Measurements from ENCODE around the gene BOLL. TPM values are rescaled to one million over a fixed set of nuclear protein-coding genes. Genes with fewer than 3 reads are reported as not detected.
"Not testable (repeated sequence)": the region's sequence is repeated elsewhere in the genome, so short reads cannot be mapped to it uniquely, and the experiment has no call there.

BOLL gene, protein sequence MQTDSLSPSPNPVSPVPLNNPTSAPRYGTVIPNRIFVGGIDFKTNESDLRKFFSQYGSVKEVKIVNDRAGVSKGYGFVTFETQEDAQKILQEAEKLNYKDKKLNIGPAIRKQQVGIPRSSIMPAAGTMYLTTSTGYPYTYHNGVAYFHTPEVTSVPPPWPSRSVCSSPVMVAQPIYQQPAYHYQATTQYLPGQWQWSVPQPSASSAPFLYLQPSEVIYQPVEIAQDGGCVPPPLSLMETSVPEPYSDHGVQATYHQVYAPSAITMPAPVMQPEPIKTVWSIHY
- total RNA-seq (not detected), polyA plus RNA-seq (ENCODE audit: insufficient read depth, low read depth, low replicate concordance) (not detected)
- long read RNA-seq, donor 1 = 0 reads
- long read RNA-seq, donor 2 = 0 reads
- long read RNA-seq, donor 3 = 0 reads
- long read RNA-seq, donor 4 = 0 reads
- long read RNA-seq, donor 5 = 0 reads
- long read RNA-seq, donor 6 = 0 reads
- long read RNA-seq, donor 7 = 0 reads
- long read RNA-seq, donor 8 = 0 reads
- long read RNA-seq, donor 9 = 0 reads
- long read RNA-seq, donor 10 = 0 reads

GRCh38 chr2:197784956-197785941, at the start of gene BOLL:
Gene BOLL (minus strand): TSS chr2:197785319. CDS start chr2:197781850, 3,469 bp downstream.
- no peak within 1 kb of the TSS for H3K27ac ChIP-seq (ENCODE audit: low read depth in 2 of 2, low read length in 2 of 2)
- H3K9me3 ChIP-seq (ENCODE audit: control insufficient read depth in 2 of 3, insufficient read depth in 1 of 3, low read length in 3 of 3) = no peaks in the 10 kb centered on the region
- no peak for TF ChIP-seq CTCF (IDR thresholded peaks at IDR 0.05; ENCODE audit: borderline replicate concordance, extremely low read depth, insufficient read depth)
- no peak within 1 kb of the TSS for H3K9ac ChIP-seq (ENCODE audit: low read length in 3 of 3)
- no peaks in the 10 kb centered on the region for H3K27me3 ChIP-seq (ENCODE audit: control insufficient read depth, insufficient read depth, low read length)
- H3K4me1 ChIP-seq (ENCODE audit: control insufficient read depth in 2 of 3, insufficient read depth in 2 of 3, low read depth in 1 of 3, low read length in 3 of 3) = peaks cover 0 to 4% (median 0%) of the 10 kb centered on the region in 3 donors
- FAIRE-seq (no peak), DNase-seq (peak in 2 of 5 donors; percentile 38 to 68)
- intact Hi-C loops (cut with DNase I) = no loop called here
- H3K36me3 ChIP-seq (ENCODE audit: control insufficient read depth in 2 of 3, insufficient read depth in 3 of 3, low read length in 3 of 3) = no peaks in the 10 kb centered on the region
- peak within 1 kb of the TSS in 1 of 3 donors; percentile 64 for H3K4me3 ChIP-seq (ENCODE audit: low read length in 3 of 3)

DNA sequence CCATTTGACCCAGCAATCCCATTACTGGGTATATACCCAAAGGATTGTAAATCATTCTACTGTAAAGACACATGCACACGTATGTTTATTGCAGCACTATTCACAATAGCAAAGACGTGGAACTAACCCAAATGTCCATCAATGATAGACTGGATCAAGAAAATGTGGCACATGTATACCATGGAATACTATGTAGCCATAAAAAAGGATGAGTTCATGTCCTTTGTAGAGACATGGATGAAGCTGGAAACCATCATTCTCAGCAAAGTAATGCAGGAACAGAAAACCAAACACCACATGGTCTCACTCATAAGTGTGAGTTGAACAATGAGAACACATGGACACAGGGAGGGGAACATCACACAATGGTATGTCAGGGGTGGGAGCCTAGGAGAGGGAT, 49.7 kb upstream of the BOLL start:
- H3K27me3 ChIP-seq (ENCODE audit: control insufficient read depth, insufficient read depth, low read length); H3K36me3 ChIP-seq (ENCODE audit: control insufficient read depth in 2 of 3, insufficient read depth in 3 of 3, low read length in 3 of 3); H3K4me3 ChIP-seq (ENCODE audit: low read length in 3 of 3); intact Hi-C loops (cut with DNase I); H3K9me3 ChIP-seq (ENCODE audit: control insufficient read depth in 2 of 3, insufficient read depth in 1 of 3, low read length in 3 of 3); H3K9ac ChIP-seq (ENCODE audit: low read length in 3 of 3); DNase-seq; H3K4me1 ChIP-seq (ENCODE audit: control insufficient read depth in 2 of 3, insufficient read depth in 2 of 3, low read depth in 1 of 3, low read length in 3 of 3); FAIRE-seq; H3K27ac ChIP-seq (ENCODE audit: low read depth in 2 of 2, low read length in 2 of 2): not testable (repeated sequence)

DNA sequence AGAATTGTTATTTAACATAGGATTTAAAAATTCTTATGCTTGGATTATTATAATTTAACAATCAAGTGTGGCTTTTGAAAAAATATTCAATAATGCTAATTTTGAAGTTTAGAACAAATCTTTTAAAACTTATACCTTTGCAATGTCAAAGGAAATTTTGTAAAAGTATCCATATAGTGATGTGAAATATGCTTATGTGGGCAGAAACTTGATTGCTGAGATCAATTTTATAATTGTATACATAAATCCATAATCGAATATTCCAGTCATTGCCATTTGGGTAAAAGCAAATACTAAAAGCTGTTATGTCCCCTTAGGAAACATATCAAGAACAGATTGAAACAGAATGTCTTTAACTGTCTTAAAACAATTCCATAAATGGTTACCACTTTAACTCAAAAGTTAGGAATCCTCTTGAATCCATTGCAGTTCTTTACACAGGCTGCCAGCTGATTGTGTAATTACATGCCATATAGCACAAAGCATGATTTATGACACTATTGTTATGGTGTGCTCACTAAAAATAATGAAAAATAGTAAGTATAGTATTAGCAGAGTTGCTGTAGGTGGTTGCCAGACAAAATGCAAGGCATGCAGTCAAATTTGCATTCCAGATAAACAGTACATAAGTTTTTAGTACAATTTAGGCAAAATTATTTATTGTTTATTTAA, 43.5 kb upstream of the BOLL start:
- Histone ChIP-seq H3K4me3 (ENCODE audit: low read length in 3 of 3) (no peak overlapping the region), H3K27ac (ENCODE audit: low read depth in 2 of 2, low read length in 2 of 2) (no peak overlapping the region), H3K4me1 (ENCODE audit: control insufficient read depth in 2 of 3, insufficient read depth in 2 of 3, low read depth in 1 of 3, low read length in 3 of 3) (no peaks in the 10 kb centered on the region), H3K9ac (ENCODE audit: low read length in 3 of 3) (no peak overlapping the region), H3K9me3 (ENCODE audit: control insufficient read depth in 2 of 3, insufficient read depth in 1 of 3, low read length in 3 of 3) (no peaks in the 10 kb centered on the region), H3K36me3 (ENCODE audit: control insufficient read depth in 2 of 3, insufficient read depth in 3 of 3, low read length in 3 of 3) (no peaks in the 10 kb centered on the region), H3K27me3 (ENCODE audit: control insufficient read depth, insufficient read depth, low read length) (no peaks in the 10 kb centered on the region)
- DNase-seq (peak in 1 of 5 donors; percentile 26), FAIRE-seq (no peak)
- intact Hi-C loops (cut with DNase I) = no loop called here
- no peak for TF ChIP-seq CTCF (IDR thresholded peaks at IDR 0.05; ENCODE audit: borderline replicate concordance, extremely low read depth, insufficient read depth)
